ENCODE results near the gene NPAS3. TPM values are rescaled to one million over a fixed set of nuclear protein-coding genes. Genes with fewer than 3 reads are reported as not detected.

The NPAS3 gene
- total and polyA plus RNA-seq, 2 of the 8 experiments (the other 6 are each of a cell fraction or from before 2014, with no cell fraction given), result 0.11 to 0.60 TPM

DNA sequence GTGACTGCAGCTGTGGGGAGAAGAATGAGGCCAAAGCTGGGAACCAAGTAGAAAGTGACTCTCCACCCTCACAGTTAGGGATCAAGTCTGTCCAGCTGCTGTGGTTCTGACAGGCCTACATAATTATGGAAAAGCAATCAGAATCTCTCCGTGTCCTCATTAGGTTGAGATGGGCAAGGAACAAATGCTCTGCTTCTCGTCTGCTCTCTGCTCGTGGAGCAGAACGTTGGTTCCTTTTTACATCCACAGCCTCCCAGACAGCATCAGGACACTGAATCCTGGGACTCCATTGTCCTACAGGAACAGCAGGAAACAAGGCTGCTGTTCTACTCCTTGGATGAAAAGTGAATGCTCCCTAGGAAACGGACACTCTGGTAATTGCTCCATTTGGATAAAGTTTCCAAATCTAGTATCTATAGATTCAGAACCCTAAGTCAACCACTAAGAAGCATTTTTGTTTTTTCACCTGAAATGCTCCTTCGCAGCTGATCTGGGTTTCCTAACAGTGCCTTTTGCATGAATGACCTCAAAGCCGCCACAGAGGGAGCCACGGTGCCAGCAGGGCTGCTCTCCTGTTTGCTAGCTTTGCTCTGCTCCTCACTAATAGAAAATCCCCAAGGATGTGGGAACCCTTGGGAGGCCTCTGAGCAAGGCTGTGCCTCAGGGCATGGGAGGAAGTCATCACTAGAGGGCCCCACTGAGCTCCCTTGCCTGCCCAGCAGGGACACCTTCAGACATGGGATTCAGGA is 910.2 kb downstream of the NPAS3 start:
- no peaks in the 10 kb centered on the region for H4K20me1 ChIP-seq (replicated peaks in 1 of 2; ENCODE audit: control insufficient read depth in 1 of 2, insufficient read depth in 2 of 2, low read length in 2 of 2)
- H2BK20ac ChIP-seq (ENCODE audit: low read length), result no peak overlapping the region; the same call in 1 of the 2 replicates
- no peak overlapping the region for H3K4me2 ChIP-seq (ENCODE audit: insufficient read depth in 1 of 2, low read depth in 2 of 2, low read length in 2 of 2)
- no peak overlapping the region; a peak in 1 of 7 replicates for H3K9ac ChIP-seq (replicated peaks in 1 of 4; ENCODE audit: extremely low read depth in 1 of 4, low read depth in 3 of 4, low read length in 3 of 4)
- H2BK120ac ChIP-seq (replicated peaks; ENCODE audit: low read depth, low read length), result no peak overlapping the region
- peak; percentile 86 to 89 for DNase-seq (ENCODE audit: low read depth in 1 of 2, low spot score in 2 of 2)
- H3K79me2 ChIP-seq (ENCODE audit: control insufficient read depth in 1 of 2, insufficient read depth in 2 of 2, low read length in 2 of 2), result no peaks in the 10 kb centered on the region
- H3K4ac ChIP-seq (replicated peaks; ENCODE audit: insufficient read length, low read depth, low read length), result no peak overlapping the region
- H2AK5ac ChIP-seq (ENCODE audit: low read depth, low read length), result no peak overlapping the region
- H2AFZ ChIP-seq (ENCODE audit: low read length), result peak overlapping the region; percentile 81; the same call in 1 of the 2 replicates
- H3K36me3 ChIP-seq (ENCODE audit: control insufficient read depth in 2 of 4, insufficient read depth in 4 of 4, low read length in 3 of 4), result no peaks in the 10 kb centered on the region
- 49% methylated on average over 8 of the region's 8 CpGs; no CpG with 5 or more reads in 1 of the 2 experiments for WGBS, 2 experiments (ENCODE audit: extremely low coverage in 1 of 2, insufficient coverage in 1 of 2, insufficient read length in 1 of 2, insufficient replicate concordance in 2 of 2, low coverage in 1 of 2, low lambda C conversion rate in 2 of 2, missing lambda C conversion rate in 1 of 2)
- 0 out of 2 replicates have a peak overlapping the region, but pooled peaks have one; percentile 48 for H2BK15ac ChIP-seq (ENCODE audit: low read length)
- no peaks in the 10 kb centered on the region for H3K27me3 ChIP-seq (replicated peaks in 1 of 4; ENCODE audit: control insufficient read depth in 3 of 4, extremely low read depth in 1 of 4, insufficient read depth in 3 of 4, low read length in 3 of 4)
- no peaks in the 10 kb centered on the region for H3K79me1 ChIP-seq (ENCODE audit: low read depth, low read length)
- no peaks in the 10 kb centered on the region for H3K9me3 ChIP-seq (ENCODE audit: insufficient read depth in 2 of 2, low read depth in 1 of 2, low read length in 1 of 2)
- no peak overlapping the region for H3K14ac ChIP-seq (ENCODE audit: insufficient read length)
- no peak overlapping the region for H3K27ac ChIP-seq (ENCODE audit: low read depth, low read length)
- POLR2A ChIA-PET (ENCODE audit: partially characterized antibody), result interaction anchor here (1.0 to 1.3 kb wide), 3 partner anchors 89 to 212 kb away, joined by 3 to 6 read pairs (median 4); no protein-coding TSS in a partner anchor
- H2BK5ac ChIP-seq (ENCODE audit: low read depth, low read length), result no peak overlapping the region
- H4K5ac ChIP-seq (ENCODE audit: insufficient read length, low read depth, low read length), result no peak overlapping the region
- peaks cover 4 to 8% (median 6%) of the 10 kb centered on the region in 4 experiments; a peak in 5 of 7 replicates for H3K4me1 ChIP-seq (replicated peaks in 1 of 4; ENCODE audit: control insufficient read depth in 3 of 4, insufficient read depth in 4 of 4, low read length in 3 of 4)
- no peak overlapping the region; the same call in 1 of the 2 replicates for H2BK12ac ChIP-seq (ENCODE audit: low read depth, low read length)
- no peaks in the 10 kb centered on the region; the same call in 1 of the 2 replicates for H3K23me2 ChIP-seq (ENCODE audit: low read depth, low read length)
- no peak overlapping the region for H4K8ac ChIP-seq (ENCODE audit: extremely low read depth, insufficient read depth, low read length)
- H3K18ac ChIP-seq (ENCODE audit: extremely low read depth, low read length), result no peak overlapping the region
- FAIRE-seq, result peak; percentile 92
- no peak overlapping the region for H3K56ac ChIP-seq (replicated peaks; ENCODE audit: insufficient read length, low read depth, low read length)
- H3K23ac ChIP-seq (ENCODE audit: insufficient read length), result no peak overlapping the region
- CTCF ChIA-PET (ENCODE audit: partially characterized antibody), result interaction anchor here (0.5 to 7.2 kb wide), 80 partner anchors 8 to 1308 kb away, joined by 3 to 80 read pairs (median 4); no protein-coding TSS in a partner anchor
- H4K91ac ChIP-seq (replicated peaks; ENCODE audit: insufficient read length, low read length), result no peak overlapping the region
- H3K4me3 ChIP-seq (ENCODE audit: extremely low read depth in 1 of 4, insufficient read depth in 2 of 4, low read depth in 3 of 4, low read length in 4 of 4), result no peak overlapping the region
- TF ChIP-seq RXRA (IDR thresholded peaks at IDR 0.05; ENCODE audit: insufficient read depth, low read depth, low read length) (0 out of 2 replicates have a peak, but pooled peaks have one; percentile 43), JUN (IDR thresholded peaks at IDR 0.05; ENCODE audit: low read depth, low read length) (no peak), CBX5 (IDR thresholded peaks at IDR 0.05; ENCODE audit: low read depth, low read length) (no peak), SP4 (IDR thresholded peaks at IDR 0.05; ENCODE audit: low read length) (no peak), CREB1 (IDR thresholded peaks at IDR 0.05) (0 out of 2 replicates have a peak, but pooled peaks have one; percentile 12), HDAC2 (IDR thresholded peaks at IDR 0.05; ENCODE audit: borderline replicate concordance in 1 of 2, low read depth in 2 of 2, low read length in 2 of 2) (0 out of 4 replicates have a peak, but pooled peaks of 1 of the 2 experiments have one; percentile 45)
- TF ChIP-seq, protein P1, sequence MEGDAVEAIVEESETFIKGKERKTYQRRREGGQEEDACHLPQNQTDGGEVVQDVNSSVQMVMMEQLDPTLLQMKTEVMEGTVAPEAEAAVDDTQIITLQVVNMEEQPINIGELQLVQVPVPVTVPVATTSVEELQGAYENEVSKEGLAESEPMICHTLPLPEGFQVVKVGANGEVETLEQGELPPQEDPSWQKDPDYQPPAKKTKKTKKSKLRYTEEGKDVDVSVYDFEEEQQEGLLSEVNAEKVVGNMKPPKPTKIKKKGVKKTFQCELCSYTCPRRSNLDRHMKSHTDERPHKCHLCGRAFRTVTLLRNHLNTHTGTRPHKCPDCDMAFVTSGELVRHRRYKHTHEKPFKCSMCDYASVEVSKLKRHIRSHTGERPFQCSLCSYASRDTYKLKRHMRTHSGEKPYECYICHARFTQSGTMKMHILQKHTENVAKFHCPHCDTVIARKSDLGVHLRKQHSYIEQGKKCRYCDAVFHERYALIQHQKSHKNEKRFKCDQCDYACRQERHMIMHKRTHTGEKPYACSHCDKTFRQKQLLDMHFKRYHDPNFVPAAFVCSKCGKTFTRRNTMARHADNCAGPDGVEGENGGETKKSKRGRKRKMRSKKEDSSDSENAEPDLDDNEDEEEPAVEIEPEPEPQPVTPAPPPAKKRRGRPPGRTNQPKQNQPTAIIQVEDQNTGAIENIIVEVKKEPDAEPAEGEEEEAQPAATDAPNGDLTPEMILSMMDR (IDR thresholded peaks at IDR 0.05; ENCODE audit: control extremely low read depth in 1 of 3, insufficient read depth in 1 of 3, low read depth in 1 of 3, low read length in 3 of 3), result peak; percentile 77 to 95 (median 94)
- TF ChIP-seq, protein P2, sequence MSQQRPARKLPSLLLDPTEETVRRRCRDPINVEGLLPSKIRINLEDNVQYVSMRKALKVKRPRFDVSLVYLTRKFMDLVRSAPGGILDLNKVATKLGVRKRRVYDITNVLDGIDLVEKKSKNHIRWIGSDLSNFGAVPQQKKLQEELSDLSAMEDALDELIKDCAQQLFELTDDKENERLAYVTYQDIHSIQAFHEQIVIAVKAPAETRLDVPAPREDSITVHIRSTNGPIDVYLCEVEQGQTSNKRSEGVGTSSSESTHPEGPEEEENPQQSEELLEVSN (IDR thresholded peaks at IDR 0.05), result no peak

Measured in H1 (cell line).